HUES6 (cell line): ENCODE measurements around the gene KLLN.
"Not testable (repeated sequence)": the region's sequence is repeated elsewhere in the genome, so short reads cannot be mapped to it uniquely, and the experiment has no call there.

Experiments used
- H3K27ac ChIP-seq: 2 replicates; pipeline ENCODE4 v1.7.0; 2013; ENCODE audit warnings: low read depth, mild to moderate bottlenecking, low read length, inconsistent platforms
- H3K27me3 ChIP-seq: 2 replicates; pipeline ENCODE4 v1.6.1; 2013; ENCODE audit warnings: low read length; ENCODE audit not compliant: control insufficient read depth, insufficient read depth
- H3K36me3 ChIP-seq: 2 replicates; pipeline ENCODE4 v1.6.1; 2013; ENCODE audit warnings: low read length; ENCODE audit not compliant: control insufficient read depth, insufficient read depth
- H3K4me1 ChIP-seq: 2 replicates; pipeline ENCODE4 v1.6.1; 2013; ENCODE audit warnings: low read length; ENCODE audit not compliant: control insufficient read depth, insufficient read depth
- H3K4me3 ChIP-seq: 2 replicates; pipeline ENCODE4 v1.5.1; 2013; ENCODE audit warnings: low read depth, low read length
- H3K9ac ChIP-seq: one replicate; pipeline ENCODE4 v1.6.1; 2013; ENCODE audit warnings: mild to moderate bottlenecking, low read length
- H3K9me3 ChIP-seq: 2 replicates; pipeline ENCODE4 v1.6.1; 2013; ENCODE audit warnings: low read depth, low read length; ENCODE audit not compliant: control insufficient read depth, insufficient read depth

The KLLN gene

GRCh38 chr10:87852089-87852488 lies 11.2 kb downstream of the KLLN start:
- no peaks in the 10 kb centered on the region for H3K9me3 ChIP-seq
- no peaks in the 10 kb centered on the region for H3K4me1 ChIP-seq
- H3K9ac ChIP-seq: no peak overlapping the region
- no peak overlapping the region for H3K4me3 ChIP-seq
- H3K27ac ChIP-seq: no peak overlapping the region
- no peaks in the 10 kb centered on the region for H3K36me3 ChIP-seq
- no peaks in the 10 kb centered on the region for H3K27me3 ChIP-seq

DNA sequence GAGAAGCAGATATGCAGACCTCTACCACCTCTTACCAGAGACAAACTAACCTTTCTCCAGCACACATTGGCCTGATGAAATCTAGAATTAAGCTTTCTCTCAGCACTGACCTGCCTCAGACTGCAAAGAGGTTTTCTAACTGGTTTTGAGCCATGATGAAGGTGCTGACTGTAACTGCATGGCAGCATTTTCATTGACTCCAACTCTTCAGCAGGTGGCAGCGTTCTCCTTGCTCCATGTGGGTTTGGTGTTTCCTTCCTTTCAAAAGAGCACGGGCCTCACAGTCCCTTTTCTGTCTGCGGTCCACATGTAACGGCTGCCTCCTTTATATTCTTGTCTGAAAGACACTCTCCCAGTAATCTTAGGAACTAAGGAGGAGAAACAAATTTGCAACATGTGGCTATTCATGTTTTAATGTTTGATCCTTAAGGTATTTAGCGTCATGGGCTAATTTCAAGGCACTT lies 12.6 kb downstream of the KLLN start:
- Histone ChIP-seq H3K27ac (no peak overlapping the region), H3K27me3 (no peaks in the 10 kb centered on the region), H3K4me3 (no peak overlapping the region), H3K4me1 (no peaks in the 10 kb centered on the region), H3K36me3 (no peaks in the 10 kb centered on the region), H3K9me3 (no peaks in the 10 kb centered on the region), H3K9ac (no peak overlapping the region)

GRCh38 chr10:87849001-87849400 lies 14.3 kb downstream of the KLLN start:
- H3K4me3 ChIP-seq: no peak overlapping the region
- no peaks in the 10 kb centered on the region for H3K4me1 ChIP-seq
- no peaks in the 10 kb centered on the region for H3K9me3 ChIP-seq
- no peak overlapping the region for H3K27ac ChIP-seq
- no peaks in the 10 kb centered on the region for H3K36me3 ChIP-seq
- no peak overlapping the region for H3K9ac ChIP-seq
- no peaks in the 10 kb centered on the region for H3K27me3 ChIP-seq

- Histone ChIP-seq H3K4me3 (no peak overlapping the region), H3K4me1 (0 out of 2 replicates have a peak, but pooled peaks cover 5% of the 10 kb centered on the region), H3K9me3 (no peaks in the 10 kb centered on the region), H3K36me3 (no peaks in the 10 kb centered on the region), H3K9ac (no peak overlapping the region), H3K27me3 (no peaks in the 10 kb centered on the region), H3K27ac (no peak overlapping the region)
Observed at GRCh38 chr10:87847550-87847949, 15.8 kb downstream of the KLLN start.

- not testable (repeated sequence) for H3K27me3 ChIP-seq, H3K36me3 ChIP-seq, H3K4me1 ChIP-seq, H3K27ac ChIP-seq, H3K9ac ChIP-seq, H3K9me3 ChIP-seq, H3K4me3 ChIP-seq
Observed at GRCh38 chr10:87846711-87847110, 16.6 kb downstream of the KLLN start.

- H3K4me1 ChIP-seq: 0 out of 2 replicates have a peak, but pooled peaks cover 5% of the 10 kb centered on the region
- H3K9me3 ChIP-seq: no peaks in the 10 kb centered on the region
- no peaks in the 10 kb centered on the region for H3K27me3 ChIP-seq
- no peaks in the 10 kb centered on the region for H3K36me3 ChIP-seq
- no peak overlapping the region for H3K27ac ChIP-seq
- no peak overlapping the region for H3K4me3 ChIP-seq
- H3K9ac ChIP-seq: no peak overlapping the region
Observed at GRCh38 chr10:87846023-87846422, 17.3 kb downstream of the KLLN start.

DNA sequence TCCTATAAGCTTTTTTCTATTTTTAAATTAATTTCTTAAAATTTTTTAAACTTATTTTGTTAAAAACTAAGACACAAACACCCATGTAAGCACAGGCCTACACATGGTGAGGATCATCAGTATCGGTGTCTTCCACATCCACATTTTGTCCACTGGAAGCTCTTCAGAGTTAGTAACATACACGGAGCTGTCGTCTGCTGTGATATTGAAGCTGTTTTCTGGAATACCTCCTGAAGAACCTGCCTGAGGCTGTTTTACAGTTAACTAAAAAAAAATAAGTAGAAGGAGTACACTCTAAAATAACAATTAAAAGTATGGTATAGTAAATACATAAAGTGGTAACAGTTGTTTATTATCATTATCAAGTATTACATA lies 17.7 kb downstream of the KLLN start:
- Histone ChIP-seq H3K9me3 (no peaks in the 10 kb centered on the region), H3K4me1 (0 out of 2 replicates have a peak, but pooled peaks cover 5% of the 10 kb centered on the region), H3K4me3 (no peak overlapping the region), H3K9ac (no peak overlapping the region), H3K27ac (no peak overlapping the region), H3K36me3 (no peaks in the 10 kb centered on the region), H3K27me3 (no peaks in the 10 kb centered on the region)

DNA sequence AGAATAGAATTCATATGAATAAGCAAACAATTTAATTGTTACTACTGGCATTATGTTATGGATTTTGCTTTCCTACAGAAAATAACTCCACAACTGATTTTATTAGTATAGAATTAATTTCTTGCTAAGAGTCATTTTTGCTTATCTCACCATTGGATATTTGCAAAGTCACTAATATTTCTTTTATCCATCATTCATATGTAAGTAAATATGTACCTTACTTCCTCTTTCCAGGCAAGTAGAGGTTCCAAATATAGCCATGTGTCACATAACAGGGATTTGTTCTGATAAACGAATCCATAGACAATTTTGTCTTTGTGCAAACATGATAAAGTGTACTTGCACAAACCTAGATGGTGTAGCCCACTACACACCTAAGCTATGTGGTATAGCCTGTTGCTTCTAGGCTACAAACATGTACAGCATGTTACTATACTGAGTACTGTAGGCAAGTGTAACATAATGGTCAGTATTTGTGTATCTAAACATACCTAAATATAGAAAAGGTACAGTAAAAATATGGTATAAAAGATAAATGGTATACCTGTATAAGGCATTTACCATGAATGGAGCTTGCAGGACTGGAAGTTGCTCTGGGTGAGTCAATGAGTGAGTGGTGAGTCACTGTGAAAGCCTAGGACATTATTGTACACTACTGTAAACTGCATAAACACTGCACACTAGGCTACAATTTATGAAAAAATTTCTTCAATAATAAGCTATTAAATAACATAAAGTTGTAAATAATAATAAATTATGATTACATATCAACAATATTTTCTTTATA lies 18.3 kb downstream of the KLLN start:
- H3K36me3 ChIP-seq: no peaks in the 10 kb centered on the region
- no peak overlapping the region for H3K4me3 ChIP-seq

GRCh38 chr10:87843714-87844113 lies 19.6 kb downstream of the KLLN start:
- Histone ChIP-seq H3K4me1 (0 out of 2 replicates have a peak, but pooled peaks cover 5% of the 10 kb centered on the region), H3K36me3 (no peaks in the 10 kb centered on the region), H3K4me3 (no peak overlapping the region), H3K27ac (no peak overlapping the region; the same call in 1 of the 2 replicates), H3K27me3 (no peaks in the 10 kb centered on the region), H3K9me3 (no peaks in the 10 kb centered on the region), H3K9ac (no peak overlapping the region)

More for the DNA sequence above, 18.3 kb downstream of the KLLN start:
- no peak overlapping the region for H3K9ac ChIP-seq
- no peaks in the 10 kb centered on the region for H3K9me3 ChIP-seq
- H3K27me3 ChIP-seq: no peaks in the 10 kb centered on the region
- H3K27ac ChIP-seq: no peak overlapping the region
- 0 out of 2 replicates have a peak, but pooled peaks cover 5% of the 10 kb centered on the region for H3K4me1 ChIP-seq

DNA sequence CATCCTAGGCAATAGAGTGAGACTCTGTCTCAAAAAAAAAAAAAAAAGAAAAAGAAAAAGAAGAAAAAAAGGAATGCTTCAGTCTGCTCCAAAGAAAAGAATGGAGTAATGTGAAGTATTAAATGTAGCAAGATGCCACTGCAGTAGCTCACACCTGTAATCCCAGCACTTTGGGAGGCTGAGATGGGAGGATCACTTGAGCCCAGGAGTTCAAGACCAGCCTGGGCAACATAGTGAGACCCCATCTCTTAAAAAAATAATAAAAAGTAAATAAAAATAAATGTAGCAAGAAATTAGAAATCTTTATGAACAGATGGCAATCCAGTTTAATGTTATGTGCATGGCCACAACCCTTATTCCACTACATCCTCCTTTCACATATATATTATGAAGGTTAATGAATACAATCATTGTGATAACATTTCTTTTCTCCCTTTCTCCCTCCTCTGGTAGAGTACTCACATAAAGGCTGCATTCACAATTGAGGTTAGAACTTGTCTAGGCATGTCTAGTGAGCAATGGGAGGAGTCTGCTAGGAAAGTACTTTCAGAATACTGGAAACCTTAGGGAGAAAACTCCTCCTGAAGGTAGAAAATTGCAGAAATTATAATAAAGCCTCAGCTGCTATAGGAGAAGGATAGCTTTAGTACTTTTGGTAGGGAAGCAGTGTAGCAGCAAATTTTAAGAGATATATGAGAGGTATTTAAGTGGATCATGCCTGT lies 20.4 kb downstream of the KLLN start:
- Histone ChIP-seq H3K27me3 (no peaks in the 10 kb centered on the region), H3K27ac (peak overlapping the region; percentile 74)

GRCh38 chr10:87842220-87842641 lies 21.1 kb downstream of the KLLN start:
- Histone ChIP-seq H3K4me3 (no peak overlapping the region), H3K9ac (no peak overlapping the region), H3K27me3 (no peaks in the 10 kb centered on the region), H3K4me1 (0 out of 2 replicates have a peak, but pooled peaks cover 5% of the 10 kb centered on the region), H3K27ac (no peak overlapping the region), H3K9me3 (no peaks in the 10 kb centered on the region), H3K36me3 (no peaks in the 10 kb centered on the region)

More for the DNA sequence above, 20.4 kb downstream of the KLLN start:
- no peaks in the 10 kb centered on the region for H3K9me3 ChIP-seq
- H3K9ac ChIP-seq: no peak overlapping the region
- 0 out of 2 replicates have a peak, but pooled peaks cover 5% of the 10 kb centered on the region for H3K4me1 ChIP-seq
- H3K36me3 ChIP-seq: no peaks in the 10 kb centered on the region
- no peak overlapping the region for H3K4me3 ChIP-seq
